HCT116 (cell line): ENCODE measurements around the gene FOXD2. TPM values are rescaled to one million over a fixed set of nuclear protein-coding genes. Genes with fewer than 3 reads are reported as not detected.

Experiments
- ATAC-seq: fragments of 200-7000 bp; cut with Tn5 transposase; 2 replicates; pipeline ENCODE4 v1.9.1; 2020; ENCODE audit warnings: mild to moderate bottlenecking, moderate library complexity
- BruUV-seq: library from RNA; stranded (reverse); fragments of 400-500 nt; replicated peaks from 2 replicates; lab custom pipeline; 2021; lab: Mats Ljungman, UMichigan
- CTCF ChIA-PET: fragments of 300-600 bp; sonication (Branson Sonifier 250); formaldehyde crosslinking; loops from one replicate; lab custom pipeline; 2021; ENCODE audit warnings: antibody characterized with exemption; lab: Charles Lee
- POLR2A ChIA-PET: fragments of 300-600, 350-600 bp; sonication (Branson Sonifier 250); formaldehyde crosslinking; loops from one replicate; lab custom pipeline; 2021; ENCODE audit warnings: antibody characterized with exemption; lab: Charles Lee
- RAD21 ChIA-PET, 2 experiments: fragments of 300-600 bp; sonication (Branson Sonifier 250); formaldehyde crosslinking; loops; one replicate each; lab custom pipeline; 2023; ENCODE audit warnings: low total read pairs in 2 of 2; ENCODE audit not compliant: uncharacterized antibody in 2 of 2, unreplicated experiment in 2 of 2, low non-redundant PET in 1 of 2; lab: Charles Lee
- DNase-seq: peaks from one replicate; pipeline ENCODE4 v3.0.0-alpha.2; 2010; ENCODE audit warnings: low read depth, low spot score
- H2AFZ ChIP-seq: fragments of 200-600 bp; shearing (Covaris generic), sonication (generic); 2 replicates; pipeline ENCODE4 v1.6.1; 2017; ENCODE audit warnings: low read depth, mixed run types, mixed read lengths, antibody characterized with exemption, low read length; ENCODE audit not compliant: poor library complexity, severe bottlenecking
- H3K27ac ChIP-seq: 2 replicates; pipeline ENCODE4 v1.5.1; 2012; ENCODE audit warnings: low read depth, low read length
- H3K27me3 ChIP-seq: fragments of 200-600 bp; sonication (generic); 2 replicates; pipeline ENCODE4 v1.6.1; 2016; ENCODE audit warnings: mixed run types, low read length, mixed read lengths; ENCODE audit not compliant: insufficient read depth
- H3K36me3 ChIP-seq, 2 experiments: fragments of 200-500 bp in 1 of 2; fragments of 200-600 bp in 1 of 2; sonication (Bioruptor generic) in 1 of 2; sonication (generic) in 1 of 2; 2 replicates each; pipeline versions ENCODE4 v1.5.1 to v1.6.1; 2014 to 2016; ENCODE audit warnings: low read length in 2 of 2, inconsistent platforms in 1 of 2, mixed read lengths in 1 of 2, mixed run types in 1 of 2; ENCODE audit not compliant: insufficient read depth in 2 of 2, control insufficient read depth in 1 of 2
- H3K4me1 ChIP-seq, 2 experiments: fragments of 200-600 bp in 1 of 2; sonication (generic) in 1 of 2; 2 replicates each; pipeline versions ENCODE4 v1.5.1 to v1.6.1; 2012 to 2017; ENCODE audit warnings: low read length in 2 of 2, inconsistent platforms in 1 of 2, mild to moderate bottlenecking in 1 of 2, mixed read lengths in 1 of 2, mixed run types in 1 of 2, moderate library complexity in 1 of 2; ENCODE audit not compliant: insufficient read depth in 2 of 2, control insufficient read depth in 1 of 2
- H3K4me2 ChIP-seq: fragments of 200-600 bp; sonication (generic); 2 replicates; pipeline ENCODE4 v1.6.1; 2017; ENCODE audit warnings: mixed run types, low read length, mixed read lengths
- H3K4me3 ChIP-seq, 2 experiments: fragments of 200-600 bp in 1 of 2; sonication (generic) in 1 of 2; replicated peaks in 1 of 2; 2 replicates each; pipeline ENCODE4 v1.5.1; 2011 to 2016; ENCODE audit warnings: low read length in 2 of 2, control low read depth in 1 of 2, low read depth in 1 of 2, mild to moderate bottlenecking in 1 of 2, mixed read lengths in 1 of 2, mixed run types in 1 of 2
- H3K79me2 ChIP-seq: fragments of 200-600 bp; sonication (generic); 2 replicates; pipeline ENCODE4 v1.6.1; 2017; ENCODE audit warnings: mild to moderate bottlenecking, mixed run types, low read length, moderate library complexity, mixed read lengths; ENCODE audit not compliant: insufficient read depth
- H3K9ac ChIP-seq: fragments of 200-600 bp; sonication (generic); 2 replicates; pipeline ENCODE4 v1.6.1; 2016; ENCODE audit warnings: low read length, mixed read lengths
- H3K9me2 ChIP-seq: fragments of 200-600 bp; sonication (generic), shearing (Covaris generic); 2 replicates; pipeline ENCODE4 v1.6.1; 2017; ENCODE audit warnings: mixed run types, mild to moderate bottlenecking, moderate library complexity; ENCODE audit not compliant: insufficient read depth
- H3K9me3 ChIP-seq, 2 experiments: fragments of 200-500 bp in 1 of 2; fragments of 200-600 bp in 1 of 2; sonication (Bioruptor generic) in 1 of 2; sonication (generic) in 1 of 2; 2 replicates each; pipeline ENCODE4 v1.6.1; 2014 to 2017; ENCODE audit warnings: low read length in 2 of 2, mixed read lengths in 2 of 2, inconsistent platforms in 1 of 2, low read depth in 1 of 2, mild to moderate bottlenecking in 1 of 2, mixed run types in 1 of 2, moderate library complexity in 1 of 2; ENCODE audit not compliant: control insufficient read depth in 1 of 2, insufficient read depth in 1 of 2
- H4K20me1 ChIP-seq: fragments of 200-600 bp; sonication (generic), shearing (Covaris generic); 2 replicates; pipeline ENCODE4 v1.6.1; 2017; ENCODE audit warnings: mixed run types, mild to moderate bottlenecking, moderate library complexity; ENCODE audit not compliant: insufficient read depth
- ATF3 ChIP-seq: IDR thresholded peaks from 2 replicates; pipeline ENCODE4 v1.6.1; 2012
- CBX3 ChIP-seq: IDR thresholded peaks from 2 replicates; pipeline ENCODE4 v1.6.1; 2012; ENCODE audit warnings: low read depth
- ELF1 ChIP-seq: IDR thresholded peaks from 2 replicates; pipeline ENCODE4 v1.6.1; 2012; ENCODE audit warnings: low read depth, borderline replicate concordance
- FOSL1 ChIP-seq: IDR thresholded peaks from 2 replicates; pipeline ENCODE4 v1.6.1; 2012; ENCODE audit warnings: low read depth
- JUND ChIP-seq: IDR thresholded peaks from 2 replicates; pipeline ENCODE4 v1.6.1; 2012
- POLR2A ChIP-seq: IDR thresholded peaks from 2 replicates; pipeline ENCODE4 v1.7.0; 2011; ENCODE audit warnings: borderline replicate concordance; ENCODE audit not compliant: insufficient read depth, insufficient read length; ENCODE audit errors: extremely low read depth
- POLR2AphosphoS5 ChIP-seq: IDR thresholded peaks from 2 replicates; pipeline ENCODE4 v1.6.1; 2011; ENCODE audit warnings: mild to moderate bottlenecking, low read depth, low read length, moderate library complexity
- RAD21 ChIP-seq: IDR thresholded peaks from 2 replicates; pipeline ENCODE4 v1.6.1; 2012; ENCODE audit warnings: low read depth, mild to moderate bottlenecking
- REST ChIP-seq: IDR thresholded peaks from 2 replicates; pipeline ENCODE4 v1.6.1; 2012; ENCODE audit warnings: low read depth
- SIN3A ChIP-seq: IDR thresholded peaks from 2 replicates; pipeline ENCODE4 v1.6.1; 2012; ENCODE audit warnings: low read depth
- YY1 ChIP-seq: IDR thresholded peaks from 2 replicates; pipeline ENCODE4 v1.6.1; 2011; ENCODE audit warnings: low read length, low read depth, moderate library complexity, mild to moderate bottlenecking; ENCODE audit not compliant: insufficient replicate concordance; ENCODE audit errors: extremely low read depth
- ZNF274 ChIP-seq: fragments of 200-500 bp; sonication (Bioruptor generic); IDR thresholded peaks from 2 replicates; pipeline ENCODE4 v1.6.1; 2014; ENCODE audit warnings: mild to moderate bottlenecking, low read depth, low read length, inconsistent platforms
- intact Hi-C: fragments of 100-400 bp; cut with micrococcal nuclease; formaldehyde crosslinking; loops from 2 replicates; pipeline ENCODE4 v1.10.0; 2022
- total RNA-seq: library from RNA; stranded (reverse); gene quantifications from one replicate; pipeline ENCODE4 v1.2.1, GENCODE V29; 2021; ENCODE audit not compliant: unreplicated experiment
- TF ChIP-seq, protein P1 (sequence below), 3 experiments: fragments of 200-600 bp in 1 of 3; sonication (generic) in 1 of 3; IDR thresholded peaks in 2 of 3; conservative IDR thresholded peaks in 1 of 3; 2 replicates each; pipeline ENCODE4 v1.5.1; 2012 to 2017; ENCODE audit warnings: low read depth in 2 of 3, low read length in 2 of 3, antibody characterized with exemption in 1 of 3, borderline replicate concordance in 1 of 3, control low read depth in 1 of 3, mild to moderate bottlenecking in 1 of 3, mixed read lengths in 1 of 3, mixed run types in 1 of 3, moderate library complexity in 1 of 3; ENCODE audit not compliant: insufficient read depth in 1 of 3

FOXD2 gene
- total RNA-seq, 1 experiment from 2014 or later, result 1.9 TPM

- TF ChIP-seq REST, result no peak
Measured at GRCh38 chr1:47442202-47442601, 4.4 kb downstream of the FOXD2 start (continued).

GRCh38 chr1:47442842-47443529, 5.1 kb downstream of the FOXD2 start:
- CTCF ChIA-PET, result no interaction called here

More at GRCh38 chr1:47442842-47443529, 5.1 kb downstream of the FOXD2 start:
- no peak overlapping the region for H3K4me2 ChIP-seq
- H3K27ac ChIP-seq, result no peak overlapping the region
- ChIA-PET RAD21 (no interaction called here), POLR2A (no interaction called here)
- BruUV-seq, result no TSS peak
- no peaks in the 10 kb centered on the region for H3K79me2 ChIP-seq
- H3K9me3 ChIP-seq, result no peaks in the 10 kb centered on the region
- no peaks in the 10 kb centered on the region for H4K20me1 ChIP-seq
- H3K4me3 ChIP-seq, result no peak overlapping the region
- intact Hi-C loops, result no loop called here
- H3K9me2 ChIP-seq, result no peaks in the 10 kb centered on the region
- H3K36me3 ChIP-seq, result no peaks in the 10 kb centered on the region
- ATAC-seq (no peak), DNase-seq (no peak)
- peaks cover 13% of the 10 kb centered on the region; the same call in 1 of the 2 replicates for H3K27me3 ChIP-seq
- no peaks in the 10 kb centered on the region for H3K4me1 ChIP-seq
- TF ChIP-seq SIN3A (no peak), FOSL1 (no peak), CBX3 (no peak), ATF3 (no peak), JUND (no peak), POLR2A (no peak), ELF1 (no peak), YY1 (no peak), REST (no peak), ZNF274 (no peak), RAD21 (no peak), POLR2AphosphoS5 (no peak)
- TF ChIP-seq, protein P1, sequence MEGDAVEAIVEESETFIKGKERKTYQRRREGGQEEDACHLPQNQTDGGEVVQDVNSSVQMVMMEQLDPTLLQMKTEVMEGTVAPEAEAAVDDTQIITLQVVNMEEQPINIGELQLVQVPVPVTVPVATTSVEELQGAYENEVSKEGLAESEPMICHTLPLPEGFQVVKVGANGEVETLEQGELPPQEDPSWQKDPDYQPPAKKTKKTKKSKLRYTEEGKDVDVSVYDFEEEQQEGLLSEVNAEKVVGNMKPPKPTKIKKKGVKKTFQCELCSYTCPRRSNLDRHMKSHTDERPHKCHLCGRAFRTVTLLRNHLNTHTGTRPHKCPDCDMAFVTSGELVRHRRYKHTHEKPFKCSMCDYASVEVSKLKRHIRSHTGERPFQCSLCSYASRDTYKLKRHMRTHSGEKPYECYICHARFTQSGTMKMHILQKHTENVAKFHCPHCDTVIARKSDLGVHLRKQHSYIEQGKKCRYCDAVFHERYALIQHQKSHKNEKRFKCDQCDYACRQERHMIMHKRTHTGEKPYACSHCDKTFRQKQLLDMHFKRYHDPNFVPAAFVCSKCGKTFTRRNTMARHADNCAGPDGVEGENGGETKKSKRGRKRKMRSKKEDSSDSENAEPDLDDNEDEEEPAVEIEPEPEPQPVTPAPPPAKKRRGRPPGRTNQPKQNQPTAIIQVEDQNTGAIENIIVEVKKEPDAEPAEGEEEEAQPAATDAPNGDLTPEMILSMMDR (IDR thresholded peaks at IDR 0.05 in 2 of 3, conservative IDR thresholded peaks at IDR 0.05 in 1 of 3; ENCODE audit: borderline replicate concordance in 1 of 3, insufficient read depth in 1 of 3, low read depth in 2 of 3, low read length in 2 of 3), result no peak
- no peak overlapping the region for H3K9ac ChIP-seq
- no peak overlapping the region for H2AFZ ChIP-seq
